HepG2 (cell line): ENCODE results near the gene CPT1B. TPM values are rescaled to one million over a fixed set of nuclear protein-coding genes. Genes with fewer than 3 reads are reported as not detected.
A peak's percentile ranks its signal among the peaks of the same experiment; 100 is the strongest.

Experiments
- ONECUT2 ChIP-seq: sonication (generic); formaldehyde crosslinking; IDR thresholded peaks from 2 replicates; pipeline ENCODE4 v1.4.0; 2020; ENCODE audit warnings: missing genetic modification reagents
- PLRG1 ChIP-seq: fragments of 450-650 bp; conservative IDR thresholded peaks from 2 replicates; pipeline ENCODE4 v1.6.1; 2016
- RFXAP ChIP-seq: sonication (generic); formaldehyde crosslinking; IDR thresholded peaks from 2 replicates; pipeline ENCODE4 v1.4.0; 2020; ENCODE audit warnings: missing genetic modification reagents, borderline replicate concordance
- SIX1 ChIP-seq: sonication (generic); formaldehyde crosslinking; IDR thresholded peaks from 2 replicates; pipeline ENCODE4 v1.4.0; 2020; ENCODE audit warnings: missing genetic modification reagents, borderline replicate concordance
- SPEN ChIP-seq: sonication (generic); formaldehyde crosslinking; IDR thresholded peaks from 2 replicates; pipeline ENCODE4 v1.5.1; 2020; ENCODE audit warnings: low read depth, mild to moderate bottlenecking, missing genetic modification reagents
- TP53 ChIP-seq: sonication (generic); formaldehyde crosslinking; conservative IDR thresholded peaks from 2 replicates; pipeline ENCODE4 v1.4.0; 2020; ENCODE audit warnings: missing genetic modification reagents
- TSC22D2 ChIP-seq: sonication (generic); formaldehyde crosslinking; IDR thresholded peaks from 2 replicates; pipeline ENCODE4 v1.5.1; 2020; ENCODE audit warnings: missing genetic modification reagents, mild to moderate bottlenecking, borderline replicate concordance
- ZFYVE20 ChIP-seq: sonication (generic); formaldehyde crosslinking; IDR thresholded peaks from 2 replicates; pipeline ENCODE4 v1.8.0; 2023; ENCODE audit warnings: low read depth, mild to moderate bottlenecking, moderate library complexity, missing genetic modification reagents, borderline replicate concordance
- ZMYM2 ChIP-seq: sonication (generic); formaldehyde crosslinking; IDR thresholded peaks from 2 replicates; pipeline ENCODE4 v1.8.0; 2022; ENCODE audit warnings: mild to moderate bottlenecking, missing genetic modification reagents
- ZNF44 ChIP-seq: sonication (generic); formaldehyde crosslinking; IDR thresholded peaks from 2 replicates; pipeline ENCODE4 v1.5.1; 2020; ENCODE audit warnings: mild to moderate bottlenecking, missing genetic modification reagents
- ZNF460 ChIP-seq: sonication (generic); formaldehyde crosslinking; IDR thresholded peaks from 2 replicates; pipeline ENCODE4 v1.5.1; 2020; ENCODE audit warnings: missing genetic modification reagents, mild to moderate bottlenecking, borderline replicate concordance
- ZNF570 ChIP-seq: sonication (generic); formaldehyde crosslinking; IDR thresholded peaks from 2 replicates; pipeline ENCODE4 v1.4.0; 2020; ENCODE audit warnings: mild to moderate bottlenecking, missing genetic modification reagents, borderline replicate concordance
- ZNF737 ChIP-seq: sonication (generic); formaldehyde crosslinking; IDR thresholded peaks from 2 replicates; pipeline ENCODE4 v1.5.0; 2020; ENCODE audit warnings: missing genetic modification reagents, mild to moderate bottlenecking, borderline replicate concordance
- ZZZ3 ChIP-seq: sonication (generic); formaldehyde crosslinking; IDR thresholded peaks from 2 replicates; pipeline ENCODE4 v1.4.0; 2020; ENCODE audit warnings: missing genetic modification reagents, mild to moderate bottlenecking, borderline replicate concordance
- polyA plus RNA-seq, 8 experiments: library from polyadenylated mRNA; depleted of rRNA in 3 of 8; stranded (reverse) in 7 of 8; unstranded in 1 of 8; fragments of >200 nt; fragmentation: Illumina TruSeq in 4 of 8; extraction: Trizol in 4 of 8; gene quantifications; 2 replicates each; pipeline versions ENCODE4 v1.2.1 to v1.2.3, GENCODE V29; 2011 to 2016; ENCODE audit warnings: low read depth in 4 of 8, missing spikeins in 1 of 8, mixed read lengths in 1 of 8; ENCODE audit not compliant: insufficient read depth in 1 of 8
- total RNA-seq, 5 experiments: library from RNA; depleted of rRNA; stranded (reverse); fragments of >200 nt; fragmentation: Illumina TruSeq; extraction: Trizol; gene quantifications; 2 replicates each; pipeline ENCODE4 v1.2.3, GENCODE V29; 2016; ENCODE audit warnings: low read depth in 1 of 5
- TF ChIP-seq, protein P1 (sequence below): sonication (generic); formaldehyde crosslinking; conservative IDR thresholded peaks from 2 replicates; pipeline ENCODE4 v1.8.0; 2022; ENCODE audit warnings: missing genetic modification reagents
- TF ChIP-seq, protein P2 (sequence below): sonication (generic); formaldehyde crosslinking; IDR thresholded peaks from 2 replicates; pipeline ENCODE4 v1.5.1; 2020; ENCODE audit warnings: mild to moderate bottlenecking, missing genetic modification reagents, moderate library complexity
- TF ChIP-seq, protein P3 (sequence below): sonication (generic); formaldehyde crosslinking; IDR thresholded peaks from 2 replicates; pipeline ENCODE4 v1.9.0; 2022; ENCODE audit warnings: low read depth, missing genetic modification reagents
- TF ChIP-seq, protein P4 (sequence below): sonication (generic); formaldehyde crosslinking; conservative IDR thresholded peaks from 2 replicates; pipeline ENCODE4 v1.4.0; 2020; ENCODE audit warnings: missing genetic modification reagents
- TF ChIP-seq, protein P5 (sequence below): sonication (generic); formaldehyde crosslinking; IDR thresholded peaks from 2 replicates; pipeline ENCODE4 v1.5.0; 2020; ENCODE audit warnings: mild to moderate bottlenecking, missing genetic modification reagents

The CPT1B gene
- total and polyA plus RNA-seq, 2 of the 13 experiments (the other 11 are each of a cell fraction or from before 2014, with no cell fraction given) = 9.2 to 19.5 TPM

DNA sequence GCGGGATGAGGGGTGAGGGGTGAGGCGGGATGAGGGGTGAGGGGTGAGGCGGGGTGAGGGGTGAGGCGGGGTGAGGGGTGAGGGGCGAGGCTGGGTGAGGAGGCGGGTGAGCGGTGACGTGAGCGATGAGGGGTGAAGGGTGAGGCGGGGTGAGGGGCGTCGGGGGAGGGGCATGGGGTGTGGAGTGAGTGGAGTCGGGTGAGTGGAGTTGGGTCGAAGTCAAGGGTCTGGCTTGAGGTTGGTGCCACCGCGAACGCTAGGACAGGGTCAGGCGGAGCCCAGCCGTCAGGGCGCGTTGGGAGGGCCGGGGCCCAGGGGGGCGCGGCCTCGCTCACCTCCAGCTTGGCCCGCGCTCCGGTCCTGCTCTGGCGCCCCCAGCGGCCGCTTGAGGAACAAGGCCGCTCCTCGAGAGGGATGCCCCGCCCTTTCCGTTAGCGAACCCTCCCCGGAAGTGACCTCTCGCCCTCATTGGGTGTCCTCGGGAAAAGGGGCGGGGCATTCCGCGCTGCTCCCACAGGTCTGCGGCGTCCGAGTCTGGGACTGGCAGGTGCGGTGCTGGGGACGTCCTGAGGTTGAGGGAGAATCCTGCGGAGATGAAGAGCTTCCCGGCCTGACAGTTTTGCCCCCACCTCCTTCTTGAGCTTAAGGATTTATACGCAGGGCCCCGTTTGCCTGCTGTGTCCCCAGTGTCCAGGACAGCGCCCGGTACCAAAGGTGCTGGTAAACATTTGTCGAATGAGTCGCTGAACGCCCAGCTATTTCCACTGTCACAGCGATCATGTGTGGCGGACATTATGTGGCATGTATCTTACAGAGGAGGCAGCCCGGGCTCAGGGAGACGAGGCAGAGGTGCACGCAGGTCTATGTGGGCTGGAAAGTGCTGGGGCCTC lies 15.5 kb downstream of the CPT1B start, which contains the start of gene SYCE3 (continued):
- TF ChIP-seq, protein P1, sequence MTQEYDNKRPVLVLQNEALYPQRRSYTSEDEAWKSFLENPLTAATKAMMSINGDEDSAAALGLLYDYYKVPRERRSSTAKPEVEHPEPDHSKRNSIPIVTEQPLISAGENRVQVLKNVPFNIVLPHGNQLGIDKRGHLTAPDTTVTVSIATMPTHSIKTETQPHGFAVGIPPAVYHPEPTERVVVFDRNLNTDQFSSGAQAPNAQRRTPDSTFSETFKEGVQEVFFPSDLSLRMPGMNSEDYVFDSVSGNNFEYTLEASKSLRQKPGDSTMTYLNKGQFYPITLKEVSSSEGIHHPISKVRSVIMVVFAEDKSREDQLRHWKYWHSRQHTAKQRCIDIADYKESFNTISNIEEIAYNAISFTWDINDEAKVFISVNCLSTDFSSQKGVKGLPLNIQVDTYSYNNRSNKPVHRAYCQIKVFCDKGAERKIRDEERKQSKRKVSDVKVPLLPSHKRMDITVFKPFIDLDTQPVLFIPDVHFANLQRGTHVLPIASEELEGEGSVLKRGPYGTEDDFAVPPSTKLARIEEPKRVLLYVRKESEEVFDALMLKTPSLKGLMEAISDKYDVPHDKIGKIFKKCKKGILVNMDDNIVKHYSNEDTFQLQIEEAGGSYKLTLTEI (CRISPR knock-in tag) = no peak
- TF ChIP-seq TSC22D2 (CRISPR knock-in tag) (peak; percentile 44; the same call in 1 of the 2 replicates), ZMYM2 (no peak), ZNF460 (no peak), TP53 (CRISPR knock-in tag) (no peak), SPEN (CRISPR knock-in tag) (peak; percentile 88), PLRG1 (no peak), ZFYVE20 (no peak), ZZZ3 (CRISPR knock-in tag) (peak; percentile 26; the same call in 1 of the 2 replicates), ZNF44 (CRISPR knock-in tag) (no peak), ZNF570 (no peak), SIX1 (CRISPR knock-in tag) (no peak), RFXAP (CRISPR knock-in tag) (0 out of 2 replicates have a peak, but pooled peaks have one; percentile 33), ZNF737 (CRISPR knock-in tag) (no peak), ONECUT2 (no peak)
- TF ChIP-seq, protein P2, sequence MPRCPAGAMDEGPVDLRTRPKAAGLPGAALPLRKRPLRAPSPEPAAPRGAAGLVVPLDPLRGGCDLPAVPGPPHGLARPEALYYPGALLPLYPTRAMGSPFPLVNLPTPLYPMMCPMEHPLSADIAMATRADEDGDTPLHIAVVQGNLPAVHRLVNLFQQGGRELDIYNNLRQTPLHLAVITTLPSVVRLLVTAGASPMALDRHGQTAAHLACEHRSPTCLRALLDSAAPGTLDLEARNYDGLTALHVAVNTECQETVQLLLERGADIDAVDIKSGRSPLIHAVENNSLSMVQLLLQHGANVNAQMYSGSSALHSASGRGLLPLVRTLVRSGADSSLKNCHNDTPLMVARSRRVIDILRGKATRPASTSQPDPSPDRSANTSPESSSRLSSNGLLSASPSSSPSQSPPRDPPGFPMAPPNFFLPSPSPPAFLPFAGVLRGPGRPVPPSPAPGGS = no peak; the same call in 1 of the 2 replicates
- TF ChIP-seq, protein P3, sequence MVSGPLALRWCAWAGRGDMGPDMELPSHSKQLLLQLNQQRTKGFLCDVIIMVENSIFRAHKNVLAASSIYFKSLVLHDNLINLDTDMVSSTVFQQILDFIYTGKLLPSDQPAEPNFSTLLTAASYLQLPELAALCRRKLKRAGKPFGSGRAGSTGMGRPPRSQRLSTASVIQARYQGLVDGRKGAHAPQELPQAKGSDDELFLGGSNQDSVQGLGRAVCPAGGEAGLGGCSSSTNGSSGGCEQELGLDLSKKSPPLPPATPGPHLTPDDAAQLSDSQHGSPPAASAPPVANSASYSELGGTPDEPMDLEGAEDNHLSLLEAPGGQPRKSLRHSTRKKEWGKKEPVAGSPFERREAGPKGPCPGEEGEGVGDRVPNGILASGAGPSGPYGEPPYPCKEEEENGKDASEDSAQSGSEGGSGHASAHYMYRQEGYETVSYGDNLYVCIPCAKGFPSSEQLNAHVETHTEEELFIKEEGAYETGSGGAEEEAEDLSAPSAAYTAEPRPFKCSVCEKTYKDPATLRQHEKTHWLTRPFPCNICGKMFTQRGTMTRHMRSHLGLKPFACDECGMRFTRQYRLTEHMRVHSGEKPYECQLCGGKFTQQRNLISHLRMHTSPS = no peak
- TF ChIP-seq, protein P4, sequence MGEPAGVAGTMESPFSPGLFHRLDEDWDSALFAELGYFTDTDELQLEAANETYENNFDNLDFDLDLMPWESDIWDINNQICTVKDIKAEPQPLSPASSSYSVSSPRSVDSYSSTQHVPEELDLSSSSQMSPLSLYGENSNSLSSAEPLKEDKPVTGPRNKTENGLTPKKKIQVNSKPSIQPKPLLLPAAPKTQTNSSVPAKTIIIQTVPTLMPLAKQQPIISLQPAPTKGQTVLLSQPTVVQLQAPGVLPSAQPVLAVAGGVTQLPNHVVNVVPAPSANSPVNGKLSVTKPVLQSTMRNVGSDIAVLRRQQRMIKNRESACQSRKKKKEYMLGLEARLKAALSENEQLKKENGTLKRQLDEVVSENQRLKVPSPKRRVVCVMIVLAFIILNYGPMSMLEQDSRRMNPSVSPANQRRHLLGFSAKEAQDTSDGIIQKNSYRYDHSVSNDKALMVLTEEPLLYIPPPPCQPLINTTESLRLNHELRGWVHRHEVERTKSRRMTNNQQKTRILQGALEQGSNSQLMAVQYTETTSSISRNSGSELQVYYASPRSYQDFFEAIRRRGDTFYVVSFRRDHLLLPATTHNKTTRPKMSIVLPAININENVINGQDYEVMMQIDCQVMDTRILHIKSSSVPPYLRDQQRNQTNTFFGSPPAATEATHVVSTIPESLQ (CRISPR knock-in tag) = no peak
- TF ChIP-seq, protein P5, sequence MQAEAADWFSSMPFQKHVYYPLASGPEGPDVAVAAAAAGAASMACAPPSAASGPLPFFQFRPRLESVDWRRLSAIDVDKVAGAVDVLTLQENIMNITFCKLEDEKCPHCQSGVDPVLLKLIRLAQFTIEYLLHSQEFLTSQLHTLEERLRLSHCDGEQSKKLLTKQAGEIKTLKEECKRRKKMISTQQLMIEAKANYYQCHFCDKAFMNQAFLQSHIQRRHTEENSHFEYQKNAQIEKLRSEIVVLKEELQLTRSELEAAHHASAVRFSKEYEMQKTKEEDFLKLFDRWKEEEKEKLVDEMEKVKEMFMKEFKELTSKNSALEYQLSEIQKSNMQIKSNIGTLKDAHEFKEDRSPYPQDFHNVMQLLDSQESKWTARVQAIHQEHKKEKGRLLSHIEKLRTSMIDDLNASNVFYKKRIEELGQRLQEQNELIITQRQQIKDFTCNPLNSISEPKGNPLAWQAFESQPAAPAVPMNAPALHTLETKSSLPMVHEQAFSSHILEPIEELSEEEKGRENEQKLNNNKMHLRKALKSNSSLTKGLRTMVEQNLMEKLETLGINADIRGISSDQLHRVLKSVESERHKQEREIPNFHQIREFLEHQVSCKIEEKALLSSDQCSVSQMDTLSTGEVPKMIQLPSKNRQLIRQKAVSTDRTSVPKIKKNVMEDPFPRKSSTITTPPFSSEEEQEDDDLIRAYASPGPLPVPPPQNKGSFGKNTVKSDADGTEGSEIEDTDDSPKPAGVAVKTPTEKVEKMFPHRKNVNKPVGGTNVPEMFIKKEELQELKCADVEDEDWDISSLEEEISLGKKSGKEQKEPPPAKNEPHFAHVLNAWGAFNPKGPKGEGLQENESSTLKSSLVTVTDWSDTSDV (CRISPR knock-in tag) = no peak
